Adrenal gland (tissue), 12 donors: ENCODE data around the gene NR6A1. TPM values are rescaled to one million over a fixed set of nuclear protein-coding genes. Genes with fewer than 3 reads are reported as not detected.

Source experiments
- DNase-seq, 7 donors: peaks; one replicate each; pipeline ENCODE4 v3.0.0-alpha.2; 2019 to 2020
- H3K27ac ChIP-seq, 5 donors: fragments of 200-600 bp; sonication (generic) in 4 of 5; 1 replicate in 3 of 5; 2 replicates in 2 of 5; pipeline versions ENCODE4 v1.5.1 to v1.8.0; 2016 to 2020; ENCODE audit warnings: mild to moderate bottlenecking in 1 of 5
- H3K27me3 ChIP-seq: fragments of 200-600 bp; 2 replicates; pipeline ENCODE4 v1.8.0; 2021
- H3K36me3 ChIP-seq, 2 donors: fragments of 200-600 bp; replicated peaks in 1 of 2; 1 replicate in 1 of 2; 2 replicates in 1 of 2; pipeline versions ENCODE4 v1.5.1 to v1.8.0; 2018 to 2022
- H3K4me1 ChIP-seq, 2 donors: fragments of 200-600 bp; replicated peaks in 1 of 2; 1 replicate in 1 of 2; 2 replicates in 1 of 2; pipeline versions ENCODE4 v1.5.1 to v1.8.0; 2018 to 2021
- H3K4me3 ChIP-seq, 4 donors: fragments of 200-600 bp; sonication (generic) in 3 of 4; one replicate each; pipeline ENCODE4 v1.5.1; 2016 to 2018
- H3K9me3 ChIP-seq, 3 donors: fragments of 200-600 bp; sonication (generic) in 1 of 3; replicated peaks in 1 of 3; 1 replicate in 2 of 3; 2 replicates in 1 of 3; pipeline versions ENCODE4 v1.5.1 to v1.8.0; 2016 to 2021
- CTCF ChIP-seq, 6 experiments: fragments of 450-650 bp in 4 of 6; fragments of 200-600 bp in 2 of 6; sonication (generic) in 1 of 6; IDR thresholded peaks; 1 replicate in 5 of 6; 2 replicates in 1 of 6; pipeline versions ENCODE4 v1.5.1 to v1.8.0; 2016 to 2021; ENCODE audit warnings: antibody characterized with exemption in 6 of 6, mild to moderate bottlenecking in 2 of 6, moderate library complexity in 1 of 6
- POLR2A ChIP-seq, 2 donors: fragments of 450-650 bp; IDR thresholded peaks; one replicate each; pipeline ENCODE4 v1.6.1; 2017; ENCODE audit warnings: antibody characterized with exemption in 2 of 2, mild to moderate bottlenecking in 2 of 2, moderate library complexity in 1 of 2
- WGBS, 4 donors: extraction: QIAGEN DNeasy Blood & Tissue Kit in 2 of 4; methylation state at CpG; one replicate each; pipeline versions ENCODE4 v1.1.5 to v1.1.7; 2013 to 2017; 5-methylcytosine and 5-hydroxymethylcytosine counted together
- intact Hi-C, 2 donors: fragments of 100-400 bp; cut with DNase I; formaldehyde crosslinking; loops; one replicate each; pipeline versions ENCODE4 v1.14.1 to v1.15.0; 2022 to 2023
- polyA plus RNA-seq, 3 donors: library from polyadenylated mRNA; stranded (reverse); fragments of 200-250 nt in 2 of 3; fragments of 350-450 nt in 1 of 3; fragmentation: Illumina TruSeq in 1 of 3; extraction: RNeasy Lipid Tissue Mini Kit (QIAGEN cat#74804) in 1 of 3; gene quantifications; one replicate each; pipeline ENCODE4 v1.2.3, GENCODE V29; 2013 to 2014
- total RNA-seq, 9 donors: library from RNA; depleted of rRNA in 4 of 9; stranded (reverse); fragments of >200 nt in 4 of 9; fragments of 120-200 nt in 1 of 9; fragmentation: NEBNext Ultra II Directional in 1 of 9; extraction: Animal tissue kit (Norgen Biotek cat#: 25700) in 1 of 9; gene quantifications; one replicate each; pipeline versions ENCODE4 v1.1.0 to v1.2.4, GENCODE V29; 2013 to 2023
- donor health status: healthy with polysubstance abuse.
- donor health status: Bipolar disorder and iron deficiency.
- donor health status: DM: yes; HTN: yes; CAD: no.
- donor health status: DM: no; HTN: no; CAD: no.
- donor health status: DM: no; HTN: no; CAD: no.
- donor health status: DM: yes; HTN: yes; CAD: no.

Gene NR6A1
- total and polyA plus RNA-seq, 12 donors: 0.46 to 9.8 (median 1.5) TPM

GRCh38 chr9:124683043-124683442, 88.1 kb downstream of the NR6A1 start:
- H3K4me3 ChIP-seq: no peak overlapping the region
- no peaks in the 10 kb centered on the region for H3K36me3 ChIP-seq
- TF ChIP-seq POLR2A (IDR thresholded peaks at IDR 0.05) (no peak), CTCF (IDR thresholded peaks at IDR 0.05) (no peak)
- no peaks in the 10 kb centered on the region for H3K27me3 ChIP-seq
- no peak overlapping the region for H3K27ac ChIP-seq
- 94 to 97% (median 96%) methylated on average over 3 of the region's 3 CpGs for WGBS, 4 donors
- no peak for DNase-seq
- intact Hi-C loops: no loop called here
- no peaks in the 10 kb centered on the region for H3K4me1 ChIP-seq
- no peaks in the 10 kb centered on the region for H3K9me3 ChIP-seq

- 81 to 87% (median 86%) methylated on average over 1 of the region's 1 CpG for WGBS, 4 donors
- H3K36me3 ChIP-seq: no peaks in the 10 kb centered on the region
- no peaks in the 10 kb centered on the region for H3K4me1 ChIP-seq
- TF ChIP-seq POLR2A (IDR thresholded peaks at IDR 0.05) (no peak), CTCF (IDR thresholded peaks at IDR 0.05) (no peak)
- no peak overlapping the region for H3K4me3 ChIP-seq
- H3K27me3 ChIP-seq: no peaks in the 10 kb centered on the region
- no peak overlapping the region for H3K27ac ChIP-seq
- no peak for DNase-seq
- intact Hi-C loops: no loop called here
- H3K9me3 ChIP-seq: no peaks in the 10 kb centered on the region
Measured at GRCh38 chr9:124680714-124681390, 90.3 kb downstream of the NR6A1 start.

GRCh38 chr9:124680049-124680448, 91.1 kb downstream of the NR6A1 start:
- no peaks in the 10 kb centered on the region for H3K27me3 ChIP-seq
- no peak overlapping the region for H3K27ac ChIP-seq
- no peak overlapping the region for H3K4me3 ChIP-seq
- H3K9me3 ChIP-seq: no peaks in the 10 kb centered on the region
- TF ChIP-seq POLR2A (IDR thresholded peaks at IDR 0.05) (no peak), CTCF (IDR thresholded peaks at IDR 0.05) (no peak)
- H3K36me3 ChIP-seq: no peaks in the 10 kb centered on the region
- no peak for DNase-seq
- WGBS, 4 donors: 76 to 97% (median 92%) methylated on average over 1 of the region's 1 CpG
- H3K4me1 ChIP-seq: no peaks in the 10 kb centered on the region
- intact Hi-C loops: no loop called here

GRCh38 chr9:124676159-124676551, 95.0 kb downstream of the NR6A1 start:
- WGBS, 4 donors: 72 to 82% (median 78%) methylated on average over 2 of the region's 2 CpGs
- intact Hi-C loops: no loop called here
- H3K9me3 ChIP-seq: no peaks in the 10 kb centered on the region
- no peak overlapping the region for H3K27ac ChIP-seq
- no peaks in the 10 kb centered on the region for H3K36me3 ChIP-seq
- H3K4me1 ChIP-seq: no peaks in the 10 kb centered on the region
- no peaks in the 10 kb centered on the region for H3K27me3 ChIP-seq
- H3K4me3 ChIP-seq: no peak overlapping the region
- no peak for DNase-seq
- TF ChIP-seq CTCF (IDR thresholded peaks at IDR 0.05) (no peak), POLR2A (IDR thresholded peaks at IDR 0.05) (no peak)
